ENCODE results near the gene ELOVL6.
"Not testable (repeated sequence)": the region's sequence is repeated elsewhere in the genome, so short reads cannot be mapped to it uniquely, and the experiment has no call there.

The ELOVL6 gene

DNA sequence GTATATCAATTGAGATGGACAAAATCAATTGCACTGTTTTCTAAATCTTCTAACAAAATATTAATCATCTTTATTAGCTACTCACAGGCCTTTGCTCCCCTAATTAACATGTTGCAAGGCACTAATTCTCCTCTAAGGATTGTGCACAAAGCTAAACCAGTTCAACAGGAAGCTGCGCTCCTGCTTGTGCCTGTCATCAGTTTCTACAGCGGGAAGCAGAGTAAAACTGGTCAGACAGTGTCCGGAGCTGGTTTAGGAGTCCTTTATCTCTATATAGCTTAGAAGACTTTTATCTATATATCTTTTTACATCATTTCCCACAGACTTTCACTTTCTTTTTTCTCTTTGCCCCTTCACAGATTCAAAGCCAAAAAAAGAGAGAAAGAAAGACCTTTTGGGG lies 79.1 kb downstream of the ELOVL6 start:
- DNase-seq = no peak

DNA sequence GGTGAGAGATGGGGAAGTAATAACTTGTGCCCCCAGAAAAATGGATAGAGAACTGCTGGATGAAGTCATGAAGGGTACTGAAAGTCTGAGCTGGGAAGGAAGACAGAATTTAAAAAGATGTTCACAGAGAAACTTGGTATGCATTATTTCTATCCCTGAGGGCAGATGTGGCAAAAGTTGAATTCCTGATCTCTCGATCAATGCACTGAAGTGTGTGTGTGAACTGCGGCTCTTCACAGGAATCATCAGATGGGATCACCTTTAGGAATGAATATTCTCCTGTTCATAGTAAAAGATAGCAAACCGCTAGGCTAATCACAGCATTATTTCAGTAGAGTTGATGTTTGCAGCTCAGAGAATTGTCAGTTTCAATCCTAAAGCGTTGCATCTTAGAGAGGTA lies 86.4 kb downstream of the ELOVL6 start:
- DNase-seq = no peak

GRCh38 chr4:110109455-110109854 lies 89.0 kb downstream of the ELOVL6 start:
- no peak for DNase-seq

GRCh38 chr4:110108960-110109359 lies 89.5 kb downstream of the ELOVL6 start:
- DNase-seq = no peak

GRCh38 chr4:110108422-110108821 lies 90.0 kb downstream of the ELOVL6 start:
- DNase-seq = no peak

DNA sequence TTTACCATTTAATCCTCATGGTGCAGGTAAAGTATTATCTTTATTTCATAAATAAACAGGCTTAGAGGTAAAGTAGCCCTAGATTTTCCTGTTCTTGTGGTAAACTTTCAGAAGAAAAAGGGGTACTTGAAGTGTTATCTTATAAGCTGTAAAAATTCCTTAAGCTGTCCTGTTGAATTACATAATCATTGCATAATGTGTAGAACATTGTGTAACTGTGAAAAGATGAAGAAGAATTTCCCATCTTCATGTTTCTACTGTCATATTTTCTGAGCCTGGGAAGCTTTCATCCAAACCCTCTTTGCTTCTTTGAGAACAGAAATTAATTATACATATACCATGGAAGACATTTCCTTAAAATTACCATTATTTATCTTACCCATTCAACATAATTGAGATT lies 90.5 kb downstream of the ELOVL6 start:
- DNase-seq = no peak

GRCh38 chr4:110106931-110107296 lies 91.5 kb downstream of the ELOVL6 start:
- no peak for DNase-seq

GRCh38 chr4:110104661-110105060 lies 93.8 kb downstream of the ELOVL6 start:
- no peak for DNase-seq

DNA sequence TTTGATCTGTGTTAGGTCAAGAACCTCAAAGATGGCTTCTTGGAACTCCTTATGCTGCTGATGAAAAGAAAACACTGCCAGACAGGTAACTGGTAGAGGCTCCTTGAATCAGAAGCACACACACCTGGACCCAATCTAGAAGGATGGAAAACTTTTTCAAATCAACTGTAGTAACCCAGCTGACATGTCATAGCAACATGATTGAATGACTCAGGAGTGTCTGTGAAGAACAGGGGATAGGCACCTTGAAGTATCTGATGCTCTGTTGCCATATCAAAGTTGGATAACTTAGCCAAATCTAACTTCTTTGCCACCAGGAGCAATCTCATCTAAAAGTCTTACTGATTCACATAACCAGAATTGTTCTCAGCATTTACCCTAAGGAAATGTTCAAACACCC lies 98.8 kb downstream of the ELOVL6 start:
- DNase-seq = no peak

GRCh38 chr4:110096405-110096804 lies 102.0 kb downstream of the ELOVL6 start:
- DNase-seq = no peak

DNA sequence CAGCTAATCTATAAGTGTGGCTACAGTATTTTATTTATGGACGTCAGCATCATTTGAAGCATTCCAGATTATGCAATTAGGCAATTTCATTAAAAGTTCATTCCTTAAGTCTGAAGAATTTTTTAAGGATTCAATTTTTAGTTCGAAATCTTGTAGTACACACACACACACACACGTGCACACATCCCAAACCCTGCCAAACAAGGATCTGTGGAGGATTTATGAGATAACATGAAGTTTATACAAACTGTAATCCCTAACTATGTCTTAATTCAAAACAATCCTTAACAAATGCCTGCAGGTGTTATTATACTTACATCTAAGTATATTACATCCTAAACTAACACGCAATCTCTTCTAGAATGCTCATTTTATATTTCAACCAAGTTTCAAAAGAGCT lies 105.8 kb downstream of the ELOVL6 start:
- DNase-seq = no peak

GRCh38 chr4:110091434-110092140 lies 106.8 kb downstream of the ELOVL6 start:
- no peak for DNase-seq

DNA sequence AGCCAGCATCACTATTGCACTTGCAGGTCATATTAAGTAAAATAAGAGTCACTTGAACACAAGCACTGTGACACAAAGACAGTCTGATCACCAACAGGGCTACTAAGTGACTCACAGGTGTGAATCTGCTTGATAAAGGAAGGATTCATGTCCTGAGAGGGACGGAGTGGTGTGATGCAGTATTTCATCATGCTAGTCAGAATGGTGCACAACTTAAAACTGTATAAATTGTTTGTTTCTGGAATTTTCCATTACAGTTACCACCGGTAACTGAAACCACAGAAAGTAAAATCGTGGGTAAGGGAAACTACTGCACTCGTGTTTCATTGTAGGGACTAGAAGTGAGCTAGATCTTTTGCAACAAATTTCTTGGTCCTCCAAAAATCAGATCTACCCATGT lies 109.7 kb downstream of the ELOVL6 start:
- DNase-seq = no peak

- no peak for DNase-seq
These were observed 111.2 kb downstream of the ELOVL6 start for GRCh38 chr4:110087070-110087708.

- DNase-seq = no peak
These were observed 113.3 kb downstream of the ELOVL6 start for GRCh38 chr4:110085131-110085530.

DNA sequence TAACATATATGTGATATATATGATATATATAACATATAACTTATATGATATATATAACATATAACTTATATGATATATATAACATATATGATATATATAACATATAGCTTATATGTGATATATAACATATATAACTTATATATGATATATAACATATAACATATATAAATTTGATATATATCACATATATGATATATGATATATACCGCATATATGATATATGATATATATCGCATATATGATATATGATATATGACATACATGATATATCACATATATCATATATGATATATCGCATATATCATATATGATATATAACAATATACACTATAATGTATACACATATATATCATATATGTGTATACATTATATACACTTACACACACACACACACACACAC lies 114.3 kb downstream of the ELOVL6 start:
- DNase-seq = no peak

- not testable (repeated sequence) for DNase-seq
These were observed 120.3 kb downstream of the ELOVL6 start for GRCh38 chr4:110078148-110078547.

DNA sequence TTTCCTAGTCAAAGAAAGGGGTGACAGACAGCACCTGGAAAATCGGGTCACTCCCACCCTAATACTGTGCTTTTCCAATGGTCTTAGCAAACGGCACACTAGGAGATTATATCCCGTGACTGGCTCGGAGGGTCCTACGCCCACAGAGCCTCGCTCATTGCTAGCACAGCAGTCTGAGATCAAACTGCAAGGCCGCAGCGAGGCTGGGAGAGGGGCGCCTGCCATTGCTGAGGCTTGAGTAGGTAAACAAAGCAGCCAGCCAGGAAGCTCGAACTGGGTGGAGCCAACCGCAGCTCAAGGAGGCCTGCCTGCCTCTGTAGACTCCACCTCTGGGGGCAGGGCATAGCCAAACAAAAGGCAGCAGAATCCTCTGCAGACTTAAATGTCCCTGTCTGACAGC lies 121.6 kb downstream of the ELOVL6 start:
- not testable (repeated sequence) for DNase-seq

DNA sequence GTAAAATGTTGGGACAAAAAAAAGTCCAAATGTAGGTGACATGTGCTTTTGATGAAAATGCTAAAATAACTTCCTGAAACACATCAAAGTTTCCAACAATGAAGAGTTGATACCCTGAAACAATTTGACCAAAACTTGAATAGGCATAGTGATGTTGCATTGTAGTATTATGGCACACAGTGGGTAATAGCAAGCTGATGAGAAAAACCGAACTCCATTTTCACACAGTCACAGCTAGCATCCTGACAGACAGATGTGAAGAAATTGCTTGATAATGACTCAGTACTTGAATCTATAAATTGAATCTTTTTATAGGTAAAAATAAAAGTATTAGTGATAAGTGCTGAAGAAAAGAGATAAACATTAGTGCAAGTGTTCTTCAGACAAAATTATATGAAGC lies 122.5 kb downstream of the ELOVL6 start:
- no peak for DNase-seq

GRCh38 chr4:110075083-110075738 lies 123.2 kb downstream of the ELOVL6 start:
- DNase-seq = no peak

GRCh38 chr4:110074570-110074969 lies 123.8 kb downstream of the ELOVL6 start:
- DNase-seq = no peak

- DNase-seq = no peak
These were observed 125.2 kb downstream of the ELOVL6 start for GRCh38 chr4:110073053-110073845.

- no peak for DNase-seq
These were observed 126.9 kb downstream of the ELOVL6 start for GRCh38 chr4:110071466-110071865.

- DNase-seq = no peak
These were observed 130.2 kb downstream of the ELOVL6 start for GRCh38 chr4:110068248-110068647.
